Vagina (tissue), 2 donors: ENCODE measurements around the gene KRTAP9-8. TPM values are rescaled to one million over a fixed set of nuclear protein-coding genes. Genes with fewer than 3 reads are reported as not detected.
"Not testable (repeated sequence)": the region's sequence is repeated elsewhere in the genome, so short reads cannot be mapped to it uniquely, and the experiment has no call there.

Experiments
- DNase-seq, 2 donors: peaks; one replicate each; pipeline ENCODE4 v3.0.0-alpha.2; 2017; ENCODE audit errors: extremely low spot score in 2 of 2
- H3K27ac ChIP-seq: fragments of 200-600 bp; sonication (generic); one replicate; pipeline ENCODE4 v1.5.1; 2019
- H3K27me3 ChIP-seq: fragments of 200-600 bp; sonication (generic); one replicate; pipeline ENCODE4 v1.5.1; 2019
- H3K36me3 ChIP-seq, 2 donors: fragments of 200-600 bp; sonication (generic); one replicate each; pipeline ENCODE4 v1.5.1; 2017 to 2019
- H3K4me1 ChIP-seq: fragments of 200-600 bp; sonication (generic); one replicate; pipeline ENCODE4 v1.5.1; 2019
- H3K4me3 ChIP-seq, 2 donors: fragments of 200-600 bp; sonication (generic); 1 replicate in 1 of 2; 2 replicates in 1 of 2; pipeline ENCODE4 v1.5.1; 2016 to 2019
- H3K9me3 ChIP-seq: fragments of 200-600 bp; sonication (generic); one replicate; pipeline ENCODE4 v1.5.1; 2019
- CTCF ChIP-seq, 3 experiments: fragments of 450-650 bp in 2 of 3; fragments of 200-600 bp in 1 of 3; sonication (generic) in 1 of 3; IDR thresholded peaks; one replicate each; pipeline ENCODE4 v1.5.1; 2017 to 2019; ENCODE audit warnings: antibody characterized with exemption in 3 of 3, mild to moderate bottlenecking in 2 of 3, moderate library complexity in 2 of 3
- POLR2A ChIP-seq, 2 donors: fragments of 450-650 bp; IDR thresholded peaks; one replicate each; pipeline ENCODE4 v1.6.1; 2017; ENCODE audit warnings: antibody characterized with exemption in 2 of 2, mild to moderate bottlenecking in 2 of 2, moderate library complexity in 2 of 2
- POLR2AphosphoS5 ChIP-seq, 2 donors: sonication (generic); formaldehyde crosslinking; IDR thresholded peaks; one replicate each; pipeline ENCODE4 v1.9.0; 2017; ENCODE audit warnings: antibody characterized with exemption in 2 of 2, mild to moderate bottlenecking in 2 of 2, low read depth in 1 of 2; ENCODE audit not compliant: insufficient read depth in 1 of 2
- intact Hi-C: fragments of 100-400 bp; cut with DNase I; formaldehyde crosslinking; loops from one replicate; pipeline ENCODE4 v1.15.1; 2023
- total RNA-seq: library from RNA; depleted of rRNA; stranded (reverse); fragments of >200 nt; gene quantifications from one replicate; pipeline ENCODE4 v1.2.3, GENCODE V29; 2016

KRTAP9-8 gene
- total RNA-seq, 1 donor from 2014 or later = not detected

GRCh38 chr17:41212524-41213169 is 25.2 kb upstream of the KRTAP9-8 start:
- no peaks in the 10 kb centered on the region for H3K9me3 ChIP-seq
- H3K27me3 ChIP-seq = no peaks in the 10 kb centered on the region
- no peak for TF ChIP-seq POLR2AphosphoS5 (IDR thresholded peaks at IDR 0.05; ENCODE audit: insufficient read depth in 1 of 2, low read depth in 1 of 2)
- no peak for TF ChIP-seq POLR2A (IDR thresholded peaks at IDR 0.05)
- TF ChIP-seq CTCF (IDR thresholded peaks at IDR 0.05) = no peak
- H3K4me3 ChIP-seq = no peak overlapping the region
- H3K36me3 ChIP-seq = no peaks in the 10 kb centered on the region
- DNase-seq = no peak
- intact Hi-C loops = no loop called here
- peaks cover 6% of the 10 kb centered on the region for H3K4me1 ChIP-seq
- H3K27ac ChIP-seq = no peak overlapping the region

GRCh38 chr17:41215681-41216080 is 22.1 kb upstream of the KRTAP9-8 start:
- Histone ChIP-seq H3K27me3 (no peaks in the 10 kb centered on the region), H3K9me3 (no peaks in the 10 kb centered on the region), H3K4me3 (no peak overlapping the region), H3K27ac (no peak overlapping the region), H3K36me3 (no peaks in the 10 kb centered on the region), H3K4me1 (peaks cover 6% of the 10 kb centered on the region)
- no peak for DNase-seq
- TF ChIP-seq POLR2AphosphoS5 (IDR thresholded peaks at IDR 0.05; ENCODE audit: insufficient read depth in 1 of 2, low read depth in 1 of 2) (no peak), CTCF (IDR thresholded peaks at IDR 0.05) (no peak), POLR2A (IDR thresholded peaks at IDR 0.05) (no peak)
- intact Hi-C loops = no loop called here

GRCh38 chr17:41223821-41224220 is 14.0 kb upstream of the KRTAP9-8 start:
- intact Hi-C loops = no loop called here
- Histone ChIP-seq H3K36me3 (no peaks in the 10 kb centered on the region), H3K27ac (no peak overlapping the region), H3K27me3 (no peaks in the 10 kb centered on the region), H3K9me3 (no peaks in the 10 kb centered on the region), H3K4me3 (no peak overlapping the region), H3K4me1 (no peaks in the 10 kb centered on the region)
- TF ChIP-seq CTCF (IDR thresholded peaks at IDR 0.05) (no peak), POLR2A (IDR thresholded peaks at IDR 0.05) (no peak), POLR2AphosphoS5 (IDR thresholded peaks at IDR 0.05; ENCODE audit: insufficient read depth in 1 of 2, low read depth in 1 of 2) (no peak)
- DNase-seq = no peak

GRCh38 chr17:41226051-41226450 is 11.7 kb upstream of the KRTAP9-8 start:
- H3K36me3 ChIP-seq = no peaks in the 10 kb centered on the region
- H3K4me3 ChIP-seq = no peak overlapping the region
- no peak overlapping the region for H3K27ac ChIP-seq
- H3K27me3 ChIP-seq = no peaks in the 10 kb centered on the region
- no peak for DNase-seq
- no peaks in the 10 kb centered on the region for H3K9me3 ChIP-seq
- H3K4me1 ChIP-seq = no peaks in the 10 kb centered on the region
- intact Hi-C loops = no loop called here
- no peak for TF ChIP-seq POLR2A (IDR thresholded peaks at IDR 0.05)
- TF ChIP-seq CTCF (IDR thresholded peaks at IDR 0.05) = no peak
- no peak for TF ChIP-seq POLR2AphosphoS5 (IDR thresholded peaks at IDR 0.05; ENCODE audit: insufficient read depth in 1 of 2, low read depth in 1 of 2)

GRCh38 chr17:41226598-41227095 is 11.2 kb upstream of the KRTAP9-8 start, which contains the start of gene KRTAP9-2:
Gene KRTAP9-2 (plus strand): TSS chr17:41226648. CDS start chr17:41226655, 7 bp downstream.
- DNase-seq, H3K27ac ChIP-seq, H3K9me3 ChIP-seq, H3K4me1 ChIP-seq, H3K36me3 ChIP-seq, H3K27me3 ChIP-seq, H3K4me3 ChIP-seq, intact Hi-C loops: not testable (repeated sequence)
